ENCODE measurements around the gene SLIT1.

DNA sequence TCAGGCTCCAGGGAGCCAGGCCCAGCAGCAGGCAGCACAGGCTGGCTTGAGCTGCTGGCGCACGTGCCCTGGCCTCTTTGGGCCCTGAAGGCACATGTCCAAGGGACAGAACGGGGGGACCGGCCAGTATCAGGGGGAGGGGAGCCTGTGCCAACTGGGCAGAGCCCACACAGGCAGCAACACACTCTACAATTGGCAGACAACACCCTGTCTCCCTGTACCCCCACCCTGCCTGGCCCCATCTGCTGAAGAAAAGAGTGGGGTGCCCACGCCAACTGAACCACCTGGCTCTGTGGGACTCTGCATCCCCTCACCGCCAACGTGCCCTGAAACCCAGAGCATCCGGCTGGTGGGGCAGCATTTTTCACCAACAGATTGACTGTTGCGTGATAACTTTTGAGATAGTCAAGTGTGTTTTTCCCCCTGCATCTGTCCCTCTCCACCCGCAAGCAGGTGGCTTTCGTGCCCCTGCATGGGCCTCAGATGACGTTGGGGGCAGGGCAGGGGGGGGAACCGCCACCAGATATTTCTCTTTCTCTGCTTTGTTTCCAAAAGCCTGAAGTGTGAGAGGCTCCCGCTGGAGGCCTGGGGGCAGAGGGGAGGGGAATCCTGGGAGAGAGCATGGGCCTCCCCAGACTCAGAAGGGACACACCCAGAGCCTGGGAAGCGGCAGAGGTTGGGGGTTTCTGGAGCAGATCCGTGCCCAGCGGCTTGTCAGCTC lies 21.8 kb downstream of the SLIT1 start:
- TF ChIP-seq POLR2AphosphoS5 (IDR thresholded peaks at IDR 0.05; ENCODE audit: borderline replicate concordance, low read depth, low read length) (no peak), FOXP2 (optimal IDR thresholded peaks at IDR 0.05; ENCODE audit: control extremely low read depth, extremely low read length, insufficient read depth) (no peak)

All from SK-N-MC (cell line).